Spleen (tissue), 11 donors: Measurements from ENCODE around the gene GIMAP6. TPM values are rescaled to one million over a fixed set of nuclear protein-coding genes. Genes with fewer than 3 reads are reported as not detected.
A peak's percentile ranks its signal among the peaks of the same experiment; 100 is the strongest.
"Not testable (repeated sequence)": the region's sequence is repeated elsewhere in the genome, so short reads cannot be mapped to it uniquely, and the experiment has no call there.

Source experiments
- DNase-seq: peaks from one replicate; pipeline ENCODE4 v3.0.0-alpha.2; 2020
- H3K27ac ChIP-seq, 8 donors: fragments of 200-600 bp; sonication (generic) in 7 of 8; 1 replicate in 4 of 8; 2 replicates in 4 of 8; pipeline versions ENCODE4 v1.5.0 to v1.8.0; 2016 to 2021; ENCODE audit warnings: inconsistent platforms in 4 of 8, mild to moderate bottlenecking in 4 of 8, moderate library complexity in 1 of 8
- H3K27me3 ChIP-seq, 7 donors: fragments of 200-600 bp; sonication (generic) in 6 of 7; replicated peaks in 1 of 7; 1 replicate in 4 of 7; 2 replicates in 3 of 7; pipeline versions ENCODE4 v1.5.0 to v1.8.0; 2016 to 2021; ENCODE audit warnings: inconsistent platforms in 3 of 7, mild to moderate bottlenecking in 1 of 7
- H3K36me3 ChIP-seq, 6 donors: fragments of 200-600 bp; sonication (generic) in 5 of 6; 1 replicate in 4 of 6; 2 replicates in 2 of 6; pipeline versions ENCODE4 v1.5.0 to v1.8.0; 2016 to 2021; ENCODE audit warnings: inconsistent platforms in 2 of 6
- H3K4me1 ChIP-seq, 6 donors: fragments of 200-600 bp; sonication (generic) in 5 of 6; 1 replicate in 3 of 6; 2 replicates in 3 of 6; pipeline versions ENCODE4 v1.5.0 to v1.8.0; 2016 to 2021; ENCODE audit warnings: inconsistent platforms in 3 of 6
- H3K4me3 ChIP-seq, 8 donors: fragments of 200-600 bp; sonication (generic) in 7 of 8; 1 replicate in 4 of 8; 2 replicates in 4 of 8; pipeline versions ENCODE4 v1.5.0 to v1.8.0; 2016 to 2021; ENCODE audit warnings: inconsistent platforms in 4 of 8, mild to moderate bottlenecking in 4 of 8, moderate library complexity in 2 of 8
- H3K9me3 ChIP-seq, 8 donors: fragments of 200-600 bp; sonication (generic) in 7 of 8; 1 replicate in 4 of 8; 2 replicates in 4 of 8; pipeline versions ENCODE4 v1.5.0 to v1.8.0; 2016 to 2021; ENCODE audit warnings: inconsistent platforms in 4 of 8
- POLR2A ChIP-seq, 3 donors: fragments of 450-650 bp; IDR thresholded peaks; one replicate each; pipeline ENCODE4 v1.5.1; 2017; ENCODE audit warnings: antibody characterized with exemption in 3 of 3, mild to moderate bottlenecking in 1 of 3
- POLR2AphosphoS5 ChIP-seq, 3 donors: sonication (generic); formaldehyde crosslinking; IDR thresholded peaks; one replicate each; pipeline ENCODE4 v1.5.1; 2017; ENCODE audit warnings: antibody characterized with exemption in 3 of 3
- WGBS, 5 donors: extraction: QIAGEN DNeasy Blood & Tissue Kit in 3 of 5; methylation state at CpG; one replicate each; pipeline versions ENCODE4 v1.1.5 to v1.1.7; 2013 to 2018; 5-methylcytosine and 5-hydroxymethylcytosine counted together
- intact Hi-C: fragments of 100-400 bp; cut with DNase I; formaldehyde crosslinking; loops from one replicate; pipeline ENCODE4 v1.15.0; 2023; ENCODE audit warnings: low total_unique reads
- polyA plus RNA-seq, 3 donors: library from polyadenylated mRNA; stranded (reverse); fragments of 200-250 nt; gene quantifications; one replicate each; pipeline ENCODE4 v1.2.1, GENCODE V29; 2013
- total RNA-seq, 7 donors: library from RNA; depleted of rRNA in 3 of 7; stranded (reverse); fragments of >200 nt in 3 of 7; fragmentation: NEBNext Ultra II Directional in 4 of 7; extraction: Animal tissue kit (Norgen Biotek cat#: 25700) in 4 of 7; gene quantifications; one replicate each; pipeline versions ENCODE4 v1.1.0 to v1.2.1, GENCODE V29; 2016 to 2021
- TF ChIP-seq, protein P1 (sequence below), 11 experiments: fragments of 200-600 bp in 7 of 11; fragments of 450-650 bp in 4 of 11; sonication (generic) in 4 of 11; IDR thresholded peaks in 8 of 11; conservative IDR thresholded peaks in 3 of 11; 1 replicate in 7 of 11; 2 replicates in 4 of 11; pipeline versions ENCODE4 v1.4.0 to v1.8.0; 2016 to 2021; ENCODE audit warnings: antibody characterized with exemption in 11 of 11, inconsistent platforms in 4 of 11, mild to moderate bottlenecking in 1 of 11
- donor health status: healthy with polysubstance abuse.
- donor health status: DM: no; HTN: no; CAD: no; lungs with moderate emphysema.
- donor health status: DM: no; HTN: no; CAD: no.
- donor health status: Bipolar disorder and iron deficiency.
- donor health status: healthy.
- donor health status: DM: no; HTN: no; CAD: no.
- donor health status: DM: yes; HTN: yes; CAD: no.

Gene GIMAP6
- total and polyA plus RNA-seq, 10 donors, result 18.2 to 181 (median 102) TPM

DNA sequence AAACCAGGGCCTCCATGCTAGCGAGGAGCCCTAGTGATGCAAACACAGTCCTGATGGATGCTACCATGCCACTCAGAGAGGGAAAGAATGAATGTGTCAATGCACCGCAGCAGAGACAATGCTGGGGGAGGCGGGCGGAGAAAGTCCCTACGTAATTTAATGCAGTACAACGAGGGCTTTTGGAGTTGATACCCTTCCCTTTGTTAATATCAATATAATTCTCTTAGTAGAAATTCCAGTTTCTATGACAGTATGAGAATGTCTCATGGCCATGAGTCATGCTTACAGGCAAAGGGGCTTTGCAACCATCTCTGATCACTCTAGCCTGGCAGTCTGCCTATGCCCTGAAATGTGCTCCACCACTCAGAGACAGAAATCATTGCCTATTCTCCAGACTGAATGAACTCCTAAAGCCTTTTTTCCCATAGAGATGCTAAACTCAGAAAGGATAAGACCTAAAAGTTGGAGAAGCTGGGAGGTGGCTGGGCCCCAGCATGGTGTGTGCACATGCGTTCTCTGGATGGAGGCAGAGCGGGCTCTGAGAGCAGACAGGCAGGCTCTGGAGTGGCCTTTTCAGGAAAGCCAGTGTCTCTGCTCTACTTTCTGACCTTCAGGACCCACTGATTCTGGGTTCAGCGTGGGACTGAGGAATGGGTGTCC is 33.0 kb upstream of the GIMAP6 start:
- Histone ChIP-seq H3K4me1 (peaks cover 6 to 81% (median 56%) of the 10 kb centered on the region in 6 donors), H3K4me3 (peak overlapping the region in 1 of 8 donors; percentile 3), H3K36me3 (no peaks in the 10 kb centered on the region), H3K27ac (peak overlapping the region; percentile 40 to 91 (median 76)), H3K27me3 (no peaks in the 10 kb centered on the region), H3K9me3 (peaks cover 0 to 10% (median 0%) of the 10 kb centered on the region in 8 donors)
- WGBS, 5 donors, result 79 to 90% (median 88%) methylated on average over 9 of the region's 9 CpGs
- no peak for DNase-seq
- intact Hi-C loops, result no loop called here
- no peak for TF ChIP-seq POLR2AphosphoS5 (IDR thresholded peaks at IDR 0.05)
- TF ChIP-seq, protein P1, sequence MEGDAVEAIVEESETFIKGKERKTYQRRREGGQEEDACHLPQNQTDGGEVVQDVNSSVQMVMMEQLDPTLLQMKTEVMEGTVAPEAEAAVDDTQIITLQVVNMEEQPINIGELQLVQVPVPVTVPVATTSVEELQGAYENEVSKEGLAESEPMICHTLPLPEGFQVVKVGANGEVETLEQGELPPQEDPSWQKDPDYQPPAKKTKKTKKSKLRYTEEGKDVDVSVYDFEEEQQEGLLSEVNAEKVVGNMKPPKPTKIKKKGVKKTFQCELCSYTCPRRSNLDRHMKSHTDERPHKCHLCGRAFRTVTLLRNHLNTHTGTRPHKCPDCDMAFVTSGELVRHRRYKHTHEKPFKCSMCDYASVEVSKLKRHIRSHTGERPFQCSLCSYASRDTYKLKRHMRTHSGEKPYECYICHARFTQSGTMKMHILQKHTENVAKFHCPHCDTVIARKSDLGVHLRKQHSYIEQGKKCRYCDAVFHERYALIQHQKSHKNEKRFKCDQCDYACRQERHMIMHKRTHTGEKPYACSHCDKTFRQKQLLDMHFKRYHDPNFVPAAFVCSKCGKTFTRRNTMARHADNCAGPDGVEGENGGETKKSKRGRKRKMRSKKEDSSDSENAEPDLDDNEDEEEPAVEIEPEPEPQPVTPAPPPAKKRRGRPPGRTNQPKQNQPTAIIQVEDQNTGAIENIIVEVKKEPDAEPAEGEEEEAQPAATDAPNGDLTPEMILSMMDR (IDR thresholded peaks at IDR 0.05 in 8 of 11, conservative IDR thresholded peaks at IDR 0.05 in 3 of 11), result no peak
- no peak for TF ChIP-seq POLR2A (IDR thresholded peaks at IDR 0.05)

DNA sequence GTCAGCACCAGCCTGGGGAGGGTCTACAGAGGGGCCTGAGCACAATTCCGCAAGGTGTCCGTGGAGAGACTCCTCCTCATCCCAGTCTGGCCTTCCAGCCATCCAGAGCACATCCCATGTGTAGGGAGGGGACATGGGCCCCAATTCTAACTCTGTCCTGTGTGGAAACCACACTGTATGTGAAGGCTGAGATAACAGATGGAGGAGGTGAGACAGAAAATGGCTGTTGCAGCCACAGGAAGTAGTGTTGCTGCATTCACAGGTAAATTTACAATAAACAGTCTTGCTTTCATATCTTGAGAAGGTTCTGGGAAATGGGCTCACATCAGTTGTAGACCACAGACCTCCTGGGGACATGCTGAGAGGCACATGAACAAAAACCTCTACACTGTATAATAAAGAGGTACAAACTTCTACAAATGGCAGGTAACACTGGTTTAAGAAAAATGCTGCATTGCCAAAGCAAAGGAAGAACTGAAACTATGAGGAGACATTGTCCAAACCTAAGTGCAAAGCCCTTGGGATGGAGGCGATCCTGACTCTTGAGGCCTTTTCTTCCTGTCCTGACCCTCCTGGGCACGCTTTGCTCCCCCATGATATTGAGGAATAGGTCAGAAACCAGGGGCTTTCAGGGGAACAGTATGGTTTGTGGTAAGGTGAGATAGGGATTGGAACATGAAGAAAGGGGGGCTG is 31.8 kb upstream of the GIMAP6 start:
- intact Hi-C loops, result no loop called here
- no peak for TF ChIP-seq POLR2A (IDR thresholded peaks at IDR 0.05)
- TF ChIP-seq, protein P1 (IDR thresholded peaks at IDR 0.05 in 8 of 11, conservative IDR thresholded peaks at IDR 0.05 in 3 of 11), result no peak
- TF ChIP-seq POLR2AphosphoS5 (IDR thresholded peaks at IDR 0.05), result peak in 1 of 3 donors; percentile 77
- Histone ChIP-seq H3K4me1 (peaks cover 6 to 72% (median 56%) of the 10 kb centered on the region in 6 donors), H3K27me3 (no peaks in the 10 kb centered on the region), H3K27ac (peak overlapping the region; percentile 36 to 91 (median 76)), H3K4me3 (peak overlapping the region in 1 of 8 donors; percentile 21), H3K9me3 (peaks cover 0 to 4% (median 0%) of the 10 kb centered on the region in 8 donors), H3K36me3 (no peaks in the 10 kb centered on the region)
- 69 to 80% (median 75%) methylated on average over 4 of the region's 4 CpGs for WGBS, 5 donors
- DNase-seq, result no peak

DNA sequence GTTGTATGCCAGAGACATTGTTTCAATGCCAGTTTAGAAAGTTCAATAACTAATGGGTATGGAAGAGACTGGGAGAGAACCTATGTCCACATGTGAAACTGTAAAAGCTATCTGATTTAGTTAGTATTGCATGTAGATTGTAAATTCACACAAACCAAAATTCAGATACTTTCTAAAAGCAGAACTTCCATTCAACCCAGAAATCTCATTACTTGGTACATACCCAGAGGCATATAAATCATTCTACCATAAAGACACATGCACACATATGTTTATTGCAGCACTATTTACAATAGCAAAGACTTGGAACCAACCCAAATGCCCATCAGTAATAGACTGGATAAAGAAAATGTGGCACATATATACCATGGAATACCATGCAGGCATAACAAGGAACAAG is 30.6 kb upstream of the GIMAP6 start:
- H3K4me1 ChIP-seq, result peaks cover 6 to 61% (median 46%) of the 10 kb centered on the region in 6 donors
- intact Hi-C loops, DNase-seq, H3K9me3 ChIP-seq, H3K4me3 ChIP-seq, H3K27me3 ChIP-seq, H3K36me3 ChIP-seq: not testable (repeated sequence)
- peak overlapping the region in 3 of 8 donors; percentile 79 to 91 (median 83) for H3K27ac ChIP-seq

DNA sequence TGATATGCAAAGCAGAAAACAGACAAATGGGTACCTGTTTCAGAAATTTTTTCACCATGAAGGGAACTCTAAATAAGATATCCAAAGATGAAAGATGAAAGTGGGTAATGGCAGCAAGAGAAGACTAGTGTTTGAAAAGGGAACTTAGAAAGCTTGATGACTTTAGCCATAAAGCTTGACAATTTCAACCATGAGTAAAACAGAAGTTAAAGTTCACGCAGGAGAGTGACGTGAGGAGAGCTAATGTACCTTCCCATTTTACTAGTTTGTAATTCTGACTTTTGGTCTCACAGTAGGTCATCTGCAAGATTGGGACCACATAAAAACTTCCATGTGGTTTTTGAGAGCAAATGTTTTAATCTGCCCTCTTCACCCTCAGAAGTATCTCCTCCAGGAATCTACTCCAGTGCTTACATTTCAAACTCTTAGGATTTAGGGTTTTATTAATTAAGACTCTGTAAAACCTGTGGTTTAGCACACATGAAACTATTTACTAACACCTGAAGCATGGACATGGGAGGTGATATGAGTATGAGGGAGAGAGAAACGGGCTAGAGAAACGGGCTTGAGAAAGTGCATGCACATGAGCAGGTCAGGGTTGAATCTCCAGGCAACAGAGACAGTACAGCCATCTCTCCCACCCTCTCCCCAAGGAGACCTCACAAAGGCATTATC is 28.9 kb upstream of the GIMAP6 start:
- peaks cover under 1 to 43% (median 29%) of the 10 kb centered on the region in 6 donors for H3K4me1 ChIP-seq
- intact Hi-C loops, result no loop called here
- TF ChIP-seq, protein P1 (IDR thresholded peaks at IDR 0.05 in 8 of 11, conservative IDR thresholded peaks at IDR 0.05 in 3 of 11), result no peak
- TF ChIP-seq POLR2A (IDR thresholded peaks at IDR 0.05), result no peak
- no peak for TF ChIP-seq POLR2AphosphoS5 (IDR thresholded peaks at IDR 0.05)
- H3K36me3 ChIP-seq, result no peaks in the 10 kb centered on the region
- H3K9me3 ChIP-seq, result peaks cover 0 to 16% (median 10%) of the 10 kb centered on the region in 8 donors
- WGBS, 5 donors, result 77 to 86% (median 79%) methylated on average over 4 of the region's 4 CpGs
- H3K27ac ChIP-seq, result peak overlapping the region in 1 of 8 donors; percentile 45
- H3K4me3 ChIP-seq, result no peak overlapping the region
- DNase-seq, result no peak
- H3K27me3 ChIP-seq, result no peaks in the 10 kb centered on the region
